Astrocyte of the spinal cord (primary cell): ENCODE data around the gene HJV.
"Not testable (repeated sequence)": the region's sequence is repeated elsewhere in the genome, so short reads cannot be mapped to it uniquely, and the experiment has no call there.

ENCODE experiments used
- DNase-seq: peaks from one replicate; pipeline ENCODE4 v3.0.0; 2011; ENCODE audit warnings: low read depth, low spot score
- H3K4me3 ChIP-seq: 2 replicates; pipeline ENCODE4 v1.5.1; 2011; ENCODE audit warnings: low read depth, mild to moderate bottlenecking, low read length, moderate library complexity
- CTCF ChIP-seq: IDR thresholded peaks from 2 replicates; pipeline ENCODE4 v1.5.1; 2012; ENCODE audit warnings: low read depth, mild to moderate bottlenecking, low read length, inconsistent platforms
- in situ Hi-C: cut with HindIII; loops from 2 replicates; pipeline ENCODE4 v1.10.0; 2017; ENCODE audit warnings: low sequenced_read_pairs

The HJV gene

DNA sequence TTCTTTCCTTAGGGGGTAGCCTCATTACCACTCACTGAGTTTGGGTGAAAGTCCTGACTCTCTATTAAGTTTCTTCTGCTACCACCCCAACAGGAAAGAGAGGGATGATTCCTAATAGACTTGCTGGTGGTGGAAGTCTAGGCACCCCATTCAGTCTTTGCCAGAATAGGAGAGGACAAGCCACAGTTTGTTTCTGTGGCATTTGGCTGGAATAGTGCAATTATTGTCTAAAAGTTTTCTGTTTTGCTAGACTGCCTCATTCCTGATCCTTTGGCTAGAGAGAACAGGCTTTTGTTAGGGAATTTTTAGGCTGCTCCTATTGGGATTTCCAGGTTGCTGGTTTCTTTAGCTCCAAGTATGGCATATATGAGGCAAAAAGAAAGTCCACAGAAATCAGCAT lies 9.9 kb upstream of the HJV start:
- no peak overlapping the region for H3K4me3 ChIP-seq
- in situ Hi-C loops: no loop called here
- no peak for DNase-seq
- TF ChIP-seq CTCF: no peak

GRCh38 chr1:146029117-146029516 lies 7.6 kb upstream of the HJV start:
- TF ChIP-seq CTCF: no peak
- H3K4me3 ChIP-seq: no peak overlapping the region
- in situ Hi-C loops: no loop called here
- DNase-seq: peak; percentile 14

GRCh38 chr1:146026650-146027049 lies 5.1 kb upstream of the HJV start:
- H3K4me3 ChIP-seq, DNase-seq, in situ Hi-C loops: not testable (repeated sequence)

DNA sequence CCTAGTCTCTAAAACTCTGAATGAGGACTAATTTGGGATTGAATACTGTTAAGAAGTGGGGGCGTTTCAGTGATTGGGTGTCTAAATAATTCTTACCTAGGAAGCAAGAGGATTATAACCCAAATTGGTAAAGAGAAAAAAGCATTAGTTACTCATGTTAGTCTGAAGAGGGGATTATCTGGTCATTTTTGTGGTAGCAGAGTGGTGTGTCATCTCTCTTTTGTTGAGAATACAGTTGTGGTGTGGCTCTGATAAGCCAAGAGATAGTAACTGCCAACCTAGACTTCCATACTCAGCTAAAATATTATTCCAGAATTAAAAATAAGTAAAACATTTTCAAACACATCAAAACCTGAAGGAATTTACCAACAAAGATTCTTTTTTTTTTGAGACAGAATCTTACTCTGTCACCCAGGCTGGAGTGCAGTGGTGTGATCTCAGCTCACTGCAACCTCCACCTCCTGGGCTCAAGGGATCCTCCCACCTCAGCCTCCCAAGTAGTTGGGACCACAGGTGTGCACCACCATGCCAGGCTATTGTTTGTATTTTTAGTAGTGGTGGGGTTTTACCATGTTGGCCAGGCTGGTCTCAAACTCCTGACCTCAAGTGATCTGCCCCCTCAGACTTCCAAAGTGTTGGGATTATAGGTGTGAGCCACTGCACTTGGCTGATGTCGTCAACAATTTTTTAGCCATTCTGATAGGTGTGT lies 4.4 kb upstream of the HJV start:
- DNase-seq, in situ Hi-C loops, H3K4me3 ChIP-seq: not testable (repeated sequence)

GRCh38 chr1:146022403-146023127 lies 1.0 kb upstream of the HJV start:
- DNase-seq: no peak
- H3K4me3 ChIP-seq: no peak overlapping the region
- in situ Hi-C loops: no loop called here
- TF ChIP-seq CTCF: no peak

GRCh38 chr1:146021050-146021445 lies 487 bp downstream of the HJV start:
- no peak for DNase-seq
- in situ Hi-C loops: no loop called here
- TF ChIP-seq CTCF: no peak
- H3K4me3 ChIP-seq: no peak overlapping the region

DNA sequence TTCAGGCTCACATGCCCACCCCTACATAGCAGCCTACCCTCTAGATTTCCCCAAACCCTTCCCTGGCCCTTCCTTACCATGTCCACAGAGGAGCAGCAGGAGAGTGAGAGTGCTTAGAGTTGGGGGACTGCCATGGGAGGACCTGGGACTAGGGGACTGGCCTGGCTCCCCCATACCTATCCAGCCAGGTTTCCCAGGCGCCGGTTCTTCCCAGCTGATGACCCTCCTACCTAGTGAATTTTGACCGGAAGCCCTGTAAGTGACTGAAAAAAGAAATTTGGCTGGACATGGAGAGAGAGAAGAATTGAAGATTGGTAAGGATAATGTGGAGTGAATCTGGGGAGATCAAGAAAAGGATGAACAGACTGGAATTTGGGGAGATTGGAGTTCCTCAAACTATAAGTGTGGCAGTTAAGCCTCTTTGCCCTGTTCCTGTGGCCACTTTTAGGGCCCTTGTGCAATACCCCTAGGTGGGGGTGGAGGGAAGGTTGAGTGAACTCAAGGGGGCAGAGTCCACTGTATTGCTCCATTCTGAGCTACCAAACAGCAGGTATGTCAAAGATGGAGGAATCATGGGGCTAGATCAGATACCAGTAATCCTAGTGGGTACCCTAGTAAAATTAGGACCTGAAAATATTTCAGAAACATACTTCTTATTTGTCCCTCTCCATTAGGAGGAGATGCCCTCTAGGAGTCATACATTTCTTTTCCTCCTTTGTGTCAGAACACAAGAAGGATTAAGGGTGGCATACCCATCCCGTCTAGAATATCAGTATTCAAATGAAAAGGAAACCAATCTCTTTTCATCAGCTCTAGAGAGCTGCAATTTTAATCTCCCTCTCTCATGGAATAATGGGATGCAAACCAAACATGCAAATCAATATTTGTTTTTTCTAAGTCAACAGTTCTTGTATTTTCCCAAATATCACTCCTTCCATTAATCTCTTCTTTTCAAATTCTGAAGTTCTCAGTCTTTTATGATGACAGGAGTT lies 1.2 kb downstream of the HJV start:
- DNase-seq: no peak
- in situ Hi-C loops: no loop called here
- H3K4me3 ChIP-seq: no peak overlapping the region
- no peak for TF ChIP-seq CTCF
